ENCODE data around the gene ARPP21. TPM values are rescaled to one million over a fixed set of nuclear protein-coding genes. Genes with fewer than 3 reads are reported as not detected.

The ARPP21 gene
- polyA plus RNA-seq, 1 donor (not counting 4 experiments of a cell fraction or from before 2014, with no cell fraction given): not detected

GRCh38 chr3:35644451-35644850 is 5.1 kb downstream of the ARPP21 start:
- dilution Hi-C loops (cut with MboI; ENCODE audit: extremely low pct_ligation_motif_present, low sequenced_read_pairs): no loop called here
- Histone ChIP-seq H3K79me2 (ENCODE audit: control insufficient read depth, insufficient read depth, low read length) (no peaks in the 10 kb centered on the region), H3K27me3 (ENCODE audit: control insufficient read depth, extremely low read depth, insufficient read depth, low read length) (peaks cover 13% of the 10 kb centered on the region), H3K9me1 (ENCODE audit: control insufficient read depth, extremely low read depth, insufficient read depth, low read length) (no peaks in the 10 kb centered on the region), H3K36me3 (ENCODE audit: control insufficient read depth in 2 of 2, extremely low read depth in 1 of 2, insufficient read depth in 2 of 2, low read length in 2 of 2) (no peaks in the 10 kb centered on the region), H3K9ac (ENCODE audit: control insufficient read depth, extremely low read depth, insufficient read depth, low read length) (no peak overlapping the region), H3K4me2 (ENCODE audit: control insufficient read depth, extremely low read depth, insufficient read depth, low read depth, low read length) (no peak overlapping the region), H3K9me3 (ENCODE audit: control insufficient read depth, low read depth, low read length) (no peaks in the 10 kb centered on the region), H3K27ac (ENCODE audit: control insufficient read depth, insufficient read depth, low read length) (no peak overlapping the region), H4K20me1 (ENCODE audit: control insufficient read depth, extremely low read depth, insufficient read depth, low read length) (no peaks in the 10 kb centered on the region), H3K4me1 (ENCODE audit: control insufficient read depth, extremely low read depth, insufficient read depth, low read length) (no peaks in the 10 kb centered on the region), H3K4me3 (ENCODE audit: control insufficient read depth in 2 of 3, extremely low read depth in 1 of 3, insufficient read depth in 2 of 3, low read depth in 1 of 3, low read length in 3 of 3) (no peak overlapping the region), H2AFZ (ENCODE audit: control insufficient read depth, low read length) (no peak overlapping the region)
- FAIRE-seq (no peak), DNase-seq (ENCODE audit: low read depth, low spot score) (no peak)
- no peak for TF ChIP-seq EZH2 (IDR thresholded peaks at IDR 0.05; ENCODE audit: low read length)
- TF ChIP-seq, protein P1, sequence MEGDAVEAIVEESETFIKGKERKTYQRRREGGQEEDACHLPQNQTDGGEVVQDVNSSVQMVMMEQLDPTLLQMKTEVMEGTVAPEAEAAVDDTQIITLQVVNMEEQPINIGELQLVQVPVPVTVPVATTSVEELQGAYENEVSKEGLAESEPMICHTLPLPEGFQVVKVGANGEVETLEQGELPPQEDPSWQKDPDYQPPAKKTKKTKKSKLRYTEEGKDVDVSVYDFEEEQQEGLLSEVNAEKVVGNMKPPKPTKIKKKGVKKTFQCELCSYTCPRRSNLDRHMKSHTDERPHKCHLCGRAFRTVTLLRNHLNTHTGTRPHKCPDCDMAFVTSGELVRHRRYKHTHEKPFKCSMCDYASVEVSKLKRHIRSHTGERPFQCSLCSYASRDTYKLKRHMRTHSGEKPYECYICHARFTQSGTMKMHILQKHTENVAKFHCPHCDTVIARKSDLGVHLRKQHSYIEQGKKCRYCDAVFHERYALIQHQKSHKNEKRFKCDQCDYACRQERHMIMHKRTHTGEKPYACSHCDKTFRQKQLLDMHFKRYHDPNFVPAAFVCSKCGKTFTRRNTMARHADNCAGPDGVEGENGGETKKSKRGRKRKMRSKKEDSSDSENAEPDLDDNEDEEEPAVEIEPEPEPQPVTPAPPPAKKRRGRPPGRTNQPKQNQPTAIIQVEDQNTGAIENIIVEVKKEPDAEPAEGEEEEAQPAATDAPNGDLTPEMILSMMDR (optimal IDR thresholded peaks at IDR 0.05 in 1 of 3, IDR thresholded peaks at IDR 0.05 in 1 of 3, conservative IDR thresholded peaks at IDR 0.05 in 1 of 3; ENCODE audit: extremely low read depth in 1 of 3, insufficient read depth in 2 of 3, low read length in 3 of 3): no peak

GRCh38 chr3:35645189-35645588 is 5.9 kb downstream of the ARPP21 start:
- Histone ChIP-seq H3K4me2 (ENCODE audit: control insufficient read depth, extremely low read depth, insufficient read depth, low read depth, low read length) (no peak overlapping the region), H3K27me3 (ENCODE audit: control insufficient read depth, extremely low read depth, insufficient read depth, low read length) (peaks cover 5% of the 10 kb centered on the region), H2AFZ (ENCODE audit: control insufficient read depth, low read length) (no peak overlapping the region), H3K9me1 (ENCODE audit: control insufficient read depth, extremely low read depth, insufficient read depth, low read length) (no peaks in the 10 kb centered on the region), H3K9me3 (ENCODE audit: control insufficient read depth, low read depth, low read length) (no peaks in the 10 kb centered on the region), H3K4me3 (ENCODE audit: control insufficient read depth in 2 of 3, extremely low read depth in 1 of 3, insufficient read depth in 2 of 3, low read depth in 1 of 3, low read length in 3 of 3) (no peak overlapping the region), H3K36me3 (ENCODE audit: control insufficient read depth in 2 of 2, extremely low read depth in 1 of 2, insufficient read depth in 2 of 2, low read length in 2 of 2) (no peaks in the 10 kb centered on the region), H4K20me1 (ENCODE audit: control insufficient read depth, extremely low read depth, insufficient read depth, low read length) (no peaks in the 10 kb centered on the region), H3K27ac (ENCODE audit: control insufficient read depth, insufficient read depth, low read length) (no peak overlapping the region), H3K9ac (ENCODE audit: control insufficient read depth, extremely low read depth, insufficient read depth, low read length) (no peak overlapping the region), H3K79me2 (ENCODE audit: control insufficient read depth, insufficient read depth, low read length) (no peaks in the 10 kb centered on the region), H3K4me1 (ENCODE audit: control insufficient read depth, extremely low read depth, insufficient read depth, low read length) (no peaks in the 10 kb centered on the region)
- no peak for DNase-seq (ENCODE audit: low read depth, low spot score)
- TF ChIP-seq, protein P1 (optimal IDR thresholded peaks at IDR 0.05 in 1 of 3, IDR thresholded peaks at IDR 0.05 in 1 of 3, conservative IDR thresholded peaks at IDR 0.05 in 1 of 3; ENCODE audit: extremely low read depth in 1 of 3, insufficient read depth in 2 of 3, low read length in 3 of 3): no peak
- TF ChIP-seq EZH2 (IDR thresholded peaks at IDR 0.05; ENCODE audit: low read length): no peak
- FAIRE-seq: no peak
- dilution Hi-C loops (cut with MboI; ENCODE audit: extremely low pct_ligation_motif_present, low sequenced_read_pairs): no loop called here
